Right lobe of liver (tissue), 4 donors: ENCODE results near the gene ZNF454.

ENCODE experiments used
- CTCF ChIP-seq, 4 donors: fragments of 200-600 bp in 3 of 4; fragments of 450-650 bp in 1 of 4; IDR thresholded peaks; one replicate each; pipeline versions ENCODE4 v1.5.1 to v1.8.0; 2016 to 2022; ENCODE audit warnings: antibody characterized with exemption in 4 of 4, mild to moderate bottlenecking in 2 of 4
- POLR2A ChIP-seq: fragments of 450-650 bp; IDR thresholded peaks from one replicate; pipeline ENCODE4 v1.6.1; 2017; ENCODE audit warnings: antibody characterized with exemption, mild to moderate bottlenecking
- donor health status: DM: no; HTN: no; CAD: no.
- donor health status: DM: no; HTN: no; CAD: no.
- donor health status: DM: no; HTN: yes; CAD: no.

GRCh38 chr5:178941361-178941760 is 363 bp downstream of the ZNF454 start:
- TF ChIP-seq CTCF (IDR thresholded peaks at IDR 0.05) (no peak), POLR2A (no peak)
